Activated CD4-positive, CD25-positive, alpha-beta regulatory T cell treated with anti-CD3 and anti-CD28 coated beads, Interleukin-2, amount 50 U/mL, for 72 hours (primary cell): ENCODE results near the gene PRKD2.
A peak's percentile ranks its signal among the peaks of the same experiment; 100 is the strongest.

Experiments used
- DNase-seq: peaks from one replicate; pipeline ENCODE4 v3.0.0; 2021

The PRKD2 gene

DNA sequence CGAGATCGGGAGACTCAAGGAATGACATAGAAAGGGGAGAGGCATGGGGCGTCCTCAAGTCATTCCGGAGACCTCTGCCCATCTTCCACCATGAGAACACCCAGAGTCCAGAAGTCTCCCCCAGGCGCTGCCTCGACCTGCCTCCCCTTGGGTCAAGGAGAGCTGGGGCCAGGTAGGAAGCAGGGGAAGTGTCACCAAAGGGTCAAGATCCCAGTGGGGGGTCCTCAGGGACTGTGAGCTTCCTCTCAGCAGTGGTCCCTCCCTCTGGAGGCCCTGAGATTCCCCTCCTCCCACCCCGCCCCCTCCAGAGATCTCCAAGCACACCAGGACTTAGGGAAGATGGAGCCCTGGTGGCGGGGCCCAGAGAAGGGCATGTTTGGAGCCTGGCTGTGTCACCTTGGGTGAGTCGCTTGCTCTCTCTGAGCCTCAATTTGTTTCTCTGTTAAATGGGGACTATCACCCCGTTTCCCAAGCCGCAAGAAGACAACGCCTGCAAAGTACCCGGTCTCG is 56.9 kb downstream of the PRKD2 start:
- no peak for DNase-seq

DNA sequence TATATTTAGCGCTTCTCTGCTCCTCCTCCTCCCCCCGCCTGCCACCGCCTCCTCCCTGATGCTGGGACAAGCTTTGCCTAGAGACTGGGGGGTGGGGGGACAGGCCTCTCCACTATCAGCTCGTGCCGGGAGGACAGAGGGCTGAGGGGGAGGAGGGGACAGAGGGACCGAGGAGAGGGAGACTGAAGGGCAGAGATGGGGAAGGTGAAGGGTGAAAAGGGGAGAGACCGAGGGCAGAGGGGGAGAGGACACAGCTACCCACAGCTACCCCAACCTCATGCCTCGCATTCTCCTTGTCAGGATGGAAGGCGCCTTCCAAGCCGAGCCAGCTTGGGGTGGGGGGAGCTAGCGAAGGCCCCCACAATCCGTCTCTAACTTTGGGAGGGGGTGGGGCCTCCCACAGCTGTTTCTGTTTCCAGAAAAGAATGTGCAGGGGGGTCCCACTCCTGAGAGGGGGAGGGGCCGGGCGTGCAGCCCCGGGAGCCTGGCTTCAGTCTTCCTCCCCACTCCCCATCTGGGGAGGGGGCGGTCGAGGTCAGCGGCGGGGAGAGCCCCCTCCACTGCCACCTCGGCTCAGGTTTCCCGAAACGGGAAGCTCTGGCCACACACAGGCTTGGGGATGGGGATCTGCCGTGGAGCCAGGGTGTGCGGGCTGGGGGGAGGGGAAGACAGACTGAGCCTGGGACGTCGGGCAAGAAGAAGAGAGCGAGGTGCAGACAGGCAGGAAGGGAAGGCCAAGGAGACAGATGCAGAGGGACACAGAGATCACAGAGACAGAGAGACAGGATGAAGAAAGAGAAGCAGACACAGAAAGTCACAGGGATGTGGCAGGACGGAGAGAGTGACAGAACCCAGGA is 57.5 kb downstream of the PRKD2 start:
- DNase-seq = no peak

DNA sequence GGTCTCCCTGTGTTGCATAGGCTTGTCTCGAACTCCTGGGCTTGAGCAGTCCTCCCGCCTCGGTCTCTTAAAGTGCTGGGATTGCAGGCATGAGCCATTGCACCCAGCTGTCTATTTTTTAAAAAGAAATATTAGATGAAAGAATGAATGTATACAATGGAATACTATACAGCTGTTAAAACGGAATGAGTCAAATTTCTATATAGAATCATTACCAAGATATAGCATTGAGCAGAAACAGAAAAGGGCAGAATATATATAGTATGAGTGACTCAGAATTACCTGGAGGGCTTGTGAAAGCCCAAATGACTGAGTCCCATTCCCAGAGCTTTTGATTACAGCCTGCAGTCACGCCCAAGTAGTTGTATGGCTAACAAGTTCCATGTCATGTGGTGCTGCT is 60.4 kb downstream of the PRKD2 start:
- no peak for DNase-seq

DNA sequence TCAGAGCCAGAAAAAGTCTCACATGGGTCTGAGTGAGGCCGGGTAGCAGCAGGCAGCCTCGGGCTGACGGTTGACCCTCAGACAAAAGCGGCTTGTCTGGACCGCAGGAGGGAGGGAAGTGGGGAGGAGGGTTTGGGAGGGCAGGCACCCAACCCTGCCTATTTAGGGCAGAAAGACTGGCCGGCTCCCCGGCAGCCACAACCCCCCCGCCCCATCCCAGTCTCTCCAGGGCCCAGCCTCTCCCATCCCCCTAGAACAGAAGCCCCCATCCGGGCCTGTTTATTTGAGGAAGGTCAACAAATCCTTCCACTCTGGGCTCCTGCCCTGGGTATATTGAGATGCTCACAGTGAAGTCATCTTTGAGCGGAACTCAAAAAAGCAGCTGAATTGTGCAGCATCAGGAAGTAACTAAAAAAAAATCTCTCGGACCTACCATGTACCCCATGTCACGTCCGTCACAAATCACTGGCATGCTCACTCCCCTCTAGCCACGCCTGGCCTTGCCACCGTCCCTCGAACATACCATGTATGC is 62.2 kb downstream of the PRKD2 start:
- no peak for DNase-seq

DNA sequence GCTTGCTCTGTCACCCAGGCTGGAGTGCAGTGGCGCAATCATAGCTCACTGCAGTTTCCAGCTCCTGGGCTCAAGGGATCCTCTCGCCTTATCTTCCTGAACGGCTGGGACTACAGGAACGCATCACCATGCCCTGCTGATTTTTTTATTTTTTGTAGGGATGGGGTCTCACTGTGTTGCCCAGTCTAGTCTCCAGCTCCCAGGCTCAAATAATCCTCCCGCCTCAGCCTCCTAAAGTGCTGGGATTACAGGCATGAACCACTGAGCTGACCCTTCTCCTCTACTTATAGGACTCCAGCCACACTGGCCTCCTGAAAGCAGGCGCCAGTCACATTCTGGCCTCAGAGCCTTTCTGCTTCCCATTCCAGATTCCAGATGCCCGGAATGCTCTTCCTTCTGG is 66.5 kb downstream of the PRKD2 start:
- DNase-seq = no peak

DNA sequence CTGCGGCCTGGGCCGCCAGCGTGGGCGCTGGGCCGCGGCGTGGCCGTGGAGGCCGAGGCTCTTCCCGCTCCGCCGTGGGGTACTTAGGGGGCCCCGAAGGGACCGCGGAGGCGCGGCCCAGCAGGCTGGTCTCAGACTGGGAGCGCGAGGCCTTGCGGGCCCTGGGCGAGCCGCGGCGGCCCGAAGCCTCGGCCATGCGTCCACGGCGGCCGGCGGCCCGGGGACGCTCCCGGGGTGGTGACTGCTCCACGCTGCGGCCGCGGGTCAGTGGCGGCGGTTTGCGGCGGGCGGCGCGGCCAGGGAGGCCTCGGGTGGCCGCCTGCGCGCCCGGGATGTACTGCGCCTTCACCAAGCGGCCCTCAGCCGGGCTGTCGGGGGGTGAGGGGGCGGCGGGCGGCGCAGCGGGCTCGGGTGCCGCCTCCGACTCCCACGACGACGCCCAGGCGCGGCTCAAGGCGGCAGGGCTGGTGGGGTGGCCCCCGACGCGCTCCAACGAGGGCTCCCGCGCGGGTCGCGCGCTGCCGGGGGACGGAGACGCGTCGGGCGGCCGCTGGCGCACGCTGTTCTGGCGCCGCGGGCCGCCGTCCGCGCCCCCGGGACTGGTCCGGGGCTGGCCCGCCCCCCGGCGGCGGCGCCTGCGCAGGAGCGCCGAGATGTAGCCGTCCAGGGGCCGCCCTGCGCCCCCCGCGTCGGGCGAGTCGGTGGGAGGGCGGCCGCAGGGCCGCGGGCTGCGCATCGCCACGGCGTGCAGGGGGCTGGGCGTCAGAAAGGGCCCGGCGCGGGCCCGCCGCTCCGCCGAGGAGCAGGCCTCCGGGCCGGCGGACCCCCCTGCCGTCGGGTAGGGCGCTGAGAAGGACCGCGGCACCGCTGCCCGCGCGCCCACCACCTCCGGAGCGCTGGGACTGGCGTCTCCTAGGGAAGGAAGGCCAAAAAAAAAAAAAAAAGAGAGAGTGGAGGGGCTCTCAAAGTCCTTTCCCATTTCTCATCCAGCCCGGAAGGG is 67.7 kb downstream of the PRKD2 start:
- DNase-seq = no peak

DNA sequence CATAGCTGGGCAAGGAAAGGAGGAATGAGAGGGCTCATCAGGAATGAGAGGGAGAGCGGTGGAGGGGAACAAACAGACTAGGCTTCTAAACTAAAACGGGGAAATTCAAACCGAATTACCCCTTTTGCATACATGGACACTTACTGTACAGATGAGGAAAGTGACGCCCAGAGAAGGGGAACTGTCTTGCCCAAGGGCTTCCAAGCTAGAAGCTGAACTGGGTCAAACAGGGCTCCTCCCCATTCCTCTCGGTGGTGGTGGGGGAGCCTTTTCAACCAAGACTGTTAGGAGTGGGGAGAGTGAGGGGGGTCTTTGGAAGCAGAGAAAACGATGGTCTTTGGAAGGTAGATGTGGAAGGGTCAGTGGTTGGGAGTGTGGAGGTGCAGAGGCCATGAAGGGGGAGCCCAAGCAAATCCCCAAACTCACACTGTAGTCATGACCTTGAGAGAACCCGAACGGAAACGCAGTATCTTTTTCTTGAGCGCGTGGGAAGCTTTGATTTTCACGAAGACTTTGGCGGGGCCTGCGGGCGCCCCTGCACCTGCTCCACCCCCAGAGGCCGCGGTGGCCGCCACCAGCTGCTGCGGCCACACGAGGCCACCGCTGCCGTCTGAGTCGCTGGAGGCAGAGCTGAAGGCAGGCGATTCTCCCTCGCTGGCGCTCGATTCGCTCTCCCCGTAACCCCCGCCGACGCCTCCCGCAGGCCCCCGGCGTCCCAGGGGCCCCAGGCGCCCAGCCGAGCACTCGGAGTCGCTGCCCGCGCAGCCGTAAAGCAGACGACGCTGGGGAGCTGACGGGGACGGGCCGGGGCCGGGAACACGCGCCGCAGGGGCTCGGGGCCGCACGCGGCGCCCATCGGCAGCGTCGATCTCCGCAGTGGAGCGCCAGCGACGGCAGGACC is 68.6 kb downstream of the PRKD2 start:
- DNase-seq = no peak

DNA sequence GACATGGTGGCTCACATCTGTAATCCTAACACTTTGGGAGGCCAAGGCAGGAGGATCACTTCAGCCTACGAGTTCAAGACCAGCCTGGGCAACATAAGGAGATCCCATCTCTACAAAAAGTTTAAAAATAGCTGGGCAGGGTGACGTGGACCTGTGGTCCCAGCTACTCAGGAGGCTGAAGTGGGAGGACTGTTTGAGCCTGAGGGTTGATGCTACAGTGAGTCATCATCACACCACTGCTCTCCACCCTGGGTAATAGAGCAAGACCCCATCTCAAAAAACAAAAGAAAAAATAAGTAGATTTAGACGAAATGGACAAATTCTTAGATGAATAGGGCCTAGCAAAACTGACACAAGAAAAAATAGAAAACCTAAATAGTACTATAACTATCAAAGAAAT is 70.5 kb downstream of the PRKD2 start:
- DNase-seq = no peak

DNA sequence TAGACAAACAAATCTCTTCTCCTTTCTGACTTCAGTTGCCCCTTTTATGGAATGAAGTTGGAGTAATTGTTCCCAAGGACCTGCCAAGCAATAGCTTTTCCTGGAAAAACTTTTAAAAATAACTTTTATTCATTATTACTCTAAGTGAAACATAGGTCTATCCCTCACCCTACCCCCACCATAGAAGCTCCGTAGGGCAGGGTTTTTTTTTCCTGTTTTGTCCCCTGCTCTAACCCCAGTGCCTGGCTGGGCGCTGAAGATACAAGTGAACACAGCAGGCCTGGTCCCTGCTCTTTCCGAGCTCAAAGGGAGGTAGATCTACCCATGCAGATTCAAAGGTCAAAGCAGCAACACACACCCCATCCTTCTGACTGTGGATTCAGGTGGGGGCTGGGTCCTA is 72.2 kb downstream of the PRKD2 start:
- DNase-seq = no peak

DNA sequence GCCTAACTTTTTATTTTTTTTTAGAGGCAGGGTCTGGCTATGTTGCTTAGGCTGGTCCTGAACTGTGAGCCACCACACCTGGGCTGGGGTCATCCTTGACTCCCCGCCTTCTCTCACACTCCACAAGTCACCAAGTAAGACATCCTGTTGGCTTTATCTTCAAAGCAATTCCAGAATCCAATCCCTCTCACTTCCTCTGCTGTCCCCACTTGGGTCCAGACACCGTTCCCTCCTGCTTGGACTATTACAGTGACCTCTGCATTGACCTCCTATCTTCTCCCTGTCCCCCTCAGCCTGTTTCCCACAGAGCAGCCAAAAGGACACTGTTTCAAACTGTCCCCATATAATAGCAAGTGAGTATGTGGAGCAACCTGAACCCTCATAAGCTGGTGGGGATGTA is 76.3 kb downstream of the PRKD2 start:
- no peak for DNase-seq

DNA sequence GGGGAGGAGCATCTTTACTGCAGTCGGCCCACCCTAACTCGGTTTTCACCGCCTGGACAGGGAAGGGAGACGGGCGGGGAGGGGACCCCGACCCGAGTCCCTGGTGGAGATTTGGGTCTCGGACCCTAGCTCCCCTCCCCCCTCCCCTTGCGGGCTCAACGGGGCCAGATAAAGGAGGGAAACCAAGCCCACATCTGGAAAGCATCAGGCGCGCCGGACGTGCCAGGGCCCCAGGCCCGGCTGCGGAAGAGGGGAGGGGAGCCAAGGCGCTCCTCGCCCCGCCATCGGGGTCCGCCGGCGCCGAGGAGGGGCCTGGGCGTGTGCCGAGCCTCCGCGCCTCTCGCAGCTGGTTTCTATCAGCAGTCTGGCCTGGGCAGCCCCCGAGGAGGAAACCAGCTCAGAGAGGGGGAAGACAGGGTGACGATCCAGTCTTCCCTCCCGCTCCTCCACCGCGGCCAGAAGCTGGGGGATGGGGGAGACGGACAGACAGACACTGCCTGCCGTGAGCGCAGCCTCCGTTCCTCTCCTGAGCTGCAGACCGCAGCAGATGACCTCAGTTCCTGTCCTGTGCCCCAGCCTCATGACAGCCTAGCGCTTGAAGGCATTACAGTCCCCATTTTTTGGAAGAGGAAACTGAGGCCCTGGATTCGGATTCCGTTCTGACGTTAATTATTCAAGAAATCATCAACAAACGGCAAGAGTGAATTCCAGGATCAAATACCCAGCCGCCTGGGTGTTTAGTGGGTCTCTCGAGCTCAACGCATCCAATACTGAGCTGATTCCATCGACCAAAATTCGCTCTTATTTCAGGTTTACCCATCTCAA is 77.3 kb downstream of the PRKD2 start:
- DNase-seq = peak; percentile 57

DNA sequence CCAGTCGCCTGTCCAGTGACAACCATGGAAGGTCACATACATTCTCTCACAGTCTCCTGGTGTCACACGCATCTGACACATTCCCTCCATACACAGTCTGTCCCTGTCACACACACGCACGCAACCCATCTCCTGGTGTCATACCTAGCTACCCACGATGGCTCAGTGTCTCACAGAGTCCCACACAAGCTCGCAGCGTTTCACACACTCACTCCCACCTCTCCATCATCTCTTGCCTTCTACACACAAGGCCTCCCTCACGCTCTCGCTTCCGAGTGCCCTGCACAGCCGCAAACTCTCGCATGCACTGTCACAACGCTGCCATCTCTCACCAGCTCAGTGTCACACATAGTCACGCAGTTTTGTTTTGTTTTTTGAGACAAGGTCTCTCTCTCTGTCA is 79.7 kb downstream of the PRKD2 start:
- DNase-seq = no peak

DNA sequence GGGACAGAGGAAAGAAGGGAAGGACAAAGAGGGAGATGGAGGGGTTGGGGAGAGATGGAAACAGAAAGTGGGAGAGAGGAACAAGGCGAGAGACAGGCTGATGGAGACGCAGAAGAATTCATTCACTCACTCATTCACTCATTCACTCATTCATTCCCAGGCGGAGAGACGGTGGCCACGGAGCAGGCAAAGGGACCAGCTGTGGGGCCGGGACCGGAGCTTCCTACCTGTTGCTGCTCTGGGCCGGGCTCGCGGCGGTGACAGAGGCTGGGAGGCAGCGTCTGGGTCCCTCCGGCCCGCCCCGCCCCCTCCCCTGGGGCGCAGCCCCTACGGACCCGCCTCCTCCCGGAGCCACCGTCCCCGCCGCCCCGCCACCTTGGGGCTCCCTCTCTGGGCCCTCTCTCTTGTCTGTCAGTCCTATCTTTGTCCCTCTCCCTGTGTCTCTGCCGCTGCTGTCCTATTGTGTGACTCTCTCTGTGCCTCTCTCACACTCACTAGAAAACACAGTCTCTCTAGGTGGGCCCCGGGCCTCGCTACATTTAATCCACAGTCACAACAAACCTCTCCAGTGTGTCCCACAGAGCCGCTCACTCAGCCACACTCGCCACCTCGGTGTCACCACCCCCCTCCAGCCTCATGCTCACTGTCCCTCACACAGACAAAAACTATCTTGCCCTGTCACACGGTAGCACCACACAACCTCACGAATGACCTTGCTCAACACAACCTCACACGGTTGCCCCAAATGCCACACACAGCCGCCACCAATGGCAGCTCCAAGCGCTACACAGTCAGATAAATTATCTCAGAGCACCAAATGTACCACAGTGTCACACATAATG is 80.8 kb downstream of the PRKD2 start, which contains the start of gene GNG8:
Gene GNG8 (minus strand): TSS at position 283 of the 842 bp plus-strand sequence. CDS start 1,520 bp downstream, outside the sequence.
- DNase-seq = no peak

DNA sequence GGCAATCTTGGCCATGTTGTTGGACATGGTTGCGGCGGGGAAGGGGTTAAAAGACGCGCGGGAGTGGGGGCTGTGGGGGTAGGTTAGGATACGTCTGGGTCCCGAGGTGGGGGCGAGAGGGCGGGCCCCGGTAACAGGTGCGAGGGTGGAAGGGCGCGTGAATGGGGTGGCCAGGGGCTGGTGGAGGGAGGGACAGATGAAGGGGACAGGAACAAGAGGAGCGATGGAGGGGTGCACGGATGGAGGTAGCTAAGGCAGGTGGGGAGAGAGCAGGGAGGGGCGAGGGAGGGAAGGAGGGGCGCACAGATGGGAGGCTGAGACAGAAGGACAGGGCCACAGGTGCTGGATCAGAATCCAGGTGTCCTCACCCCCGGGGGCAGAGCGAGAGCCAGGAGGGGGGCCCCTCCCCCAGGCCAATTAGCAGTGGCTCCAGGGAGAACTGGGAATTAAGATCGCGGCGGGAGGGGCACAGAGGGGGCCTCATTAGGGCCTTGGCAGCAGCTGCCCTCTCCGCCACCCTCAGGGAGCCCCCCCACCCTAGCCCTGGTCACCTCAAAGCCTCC is 82.2 kb downstream of the PRKD2 start:
- no peak for DNase-seq

DNA sequence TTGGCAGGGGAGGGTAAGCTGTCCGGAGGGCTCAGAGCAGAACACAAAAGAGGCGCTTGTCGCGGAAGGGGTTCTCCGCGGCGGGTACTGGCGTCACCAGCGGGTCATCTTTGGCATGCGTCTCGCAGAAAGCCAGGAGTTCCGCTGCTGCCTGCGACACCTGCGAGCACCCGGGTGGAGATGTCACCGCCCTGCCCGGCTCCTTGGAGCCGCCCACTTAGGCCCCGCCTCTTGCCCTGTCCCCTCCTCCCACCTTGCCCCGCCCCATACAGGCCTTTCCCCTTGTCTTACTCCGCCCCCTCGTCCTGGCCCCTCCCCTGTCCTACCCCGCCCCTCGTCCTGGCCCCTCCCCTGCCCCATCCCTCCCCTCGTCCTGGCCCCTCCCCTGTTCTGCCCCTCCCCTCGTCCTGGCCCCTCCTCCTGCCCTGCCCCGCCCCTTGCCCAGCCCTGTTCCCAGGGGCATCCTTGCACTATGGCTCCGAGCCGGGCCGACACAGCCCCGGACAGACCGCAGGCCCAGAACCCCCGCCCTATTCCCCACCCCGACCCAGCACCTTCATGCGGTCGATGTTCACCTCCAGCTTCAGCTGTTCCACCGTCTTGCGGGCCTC is 82.8 kb downstream of the PRKD2 start:
- peak; percentile 97 for DNase-seq

DNA sequence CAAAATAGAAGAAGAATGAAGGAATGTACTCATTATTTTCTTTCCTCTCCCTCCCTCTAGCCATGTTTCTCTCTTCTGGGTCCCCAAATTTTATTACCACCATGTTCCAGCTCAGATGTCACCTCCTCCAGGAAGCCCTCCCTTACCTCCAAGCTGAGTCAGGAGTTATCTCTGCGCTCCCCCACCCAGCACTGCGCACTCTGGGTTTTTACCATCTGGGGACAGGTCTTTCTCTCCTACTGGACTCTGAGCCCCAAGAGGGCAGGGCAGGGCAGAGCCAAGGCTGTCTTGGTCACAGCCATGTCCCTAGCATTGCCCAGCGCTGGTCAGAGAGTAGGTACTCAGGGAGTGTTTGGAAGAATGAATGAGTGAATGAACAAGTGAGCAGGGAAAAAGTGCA is 83.8 kb downstream of the PRKD2 start:
- DNase-seq = no peak

DNA sequence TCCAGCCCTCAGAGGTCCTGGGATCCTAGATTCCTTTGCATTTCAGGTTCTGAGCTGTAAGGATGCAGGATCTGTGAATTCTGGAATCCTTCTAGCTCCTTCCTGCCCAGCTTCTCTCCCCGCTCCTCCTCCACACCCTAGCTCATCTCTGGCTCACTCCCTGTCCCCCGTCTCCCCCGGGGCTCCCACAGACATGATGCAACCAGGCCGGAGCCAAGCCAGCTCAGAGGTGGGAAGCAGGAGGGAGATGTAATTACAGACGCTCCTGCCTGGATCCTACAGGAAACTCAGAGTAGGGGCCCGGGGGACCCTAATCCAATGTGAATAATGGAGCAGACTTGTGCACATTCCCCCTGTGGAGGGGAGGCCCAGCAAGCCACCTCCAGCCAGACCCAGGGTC is 85.4 kb downstream of the PRKD2 start:
- DNase-seq = no peak

DNA sequence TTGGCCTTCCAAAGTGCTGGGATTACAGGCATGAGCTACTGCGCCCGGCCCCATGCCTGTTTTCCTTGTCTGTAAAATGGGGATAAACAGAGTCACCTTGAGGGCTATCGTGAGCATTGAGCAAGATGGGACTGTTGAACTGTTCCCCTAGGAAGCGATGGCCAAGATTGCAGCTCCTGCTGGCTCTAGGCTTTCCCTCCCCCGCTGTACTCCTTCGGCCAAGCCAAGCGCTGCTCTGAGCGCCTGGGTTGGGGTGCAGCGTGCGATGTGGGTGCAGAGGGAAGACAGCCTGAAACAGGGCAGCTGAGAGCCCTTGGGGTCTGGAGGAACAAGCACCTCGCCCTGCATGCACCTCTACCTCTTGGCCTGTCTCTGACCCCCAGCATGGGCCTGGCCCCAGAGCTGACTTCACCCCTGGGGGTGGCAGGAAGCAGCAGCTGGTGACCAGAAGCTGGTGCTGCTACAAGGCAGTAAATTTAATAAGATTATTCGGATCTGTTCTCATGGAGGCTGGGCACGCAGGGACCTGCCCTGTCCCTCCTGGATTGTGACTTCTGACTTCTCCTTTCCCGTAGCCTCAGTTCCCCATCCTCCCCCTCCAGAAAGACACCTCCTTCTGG is 86.2 kb downstream of the PRKD2 start:
- no peak for DNase-seq

DNA sequence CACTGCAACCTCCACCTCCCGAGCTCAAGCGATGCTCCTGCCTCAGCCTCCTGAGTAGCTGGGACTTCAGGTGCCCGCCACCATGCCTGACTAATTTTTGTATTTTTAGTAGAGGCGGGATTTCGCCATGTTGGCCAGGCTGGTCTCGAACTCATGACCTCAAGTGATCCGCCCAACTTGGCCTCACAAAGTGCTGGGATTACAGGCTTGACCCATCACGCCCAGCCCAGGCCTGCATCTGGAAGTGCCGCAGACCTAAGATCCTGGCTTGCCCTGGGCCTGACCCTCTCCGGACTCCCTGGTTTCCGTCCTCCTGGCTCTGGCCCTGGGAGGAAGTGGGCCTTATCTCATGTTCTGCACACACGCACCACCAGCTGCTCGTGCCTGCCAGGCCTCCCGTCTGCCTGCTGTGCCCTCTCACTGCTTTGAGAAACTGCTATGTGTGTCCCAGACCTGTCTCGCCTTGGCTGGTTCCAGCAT is 87.3 kb downstream of the PRKD2 start:
- no peak for DNase-seq
